Fibroblast of skin of abdomen (primary cell): ENCODE measurements around the gene PEAK1.
"Not testable (repeated sequence)": the region's sequence is repeated elsewhere in the genome, so short reads cannot be mapped to it uniquely, and the experiment has no call there.

Experiments used
- DNase-seq: peaks from one replicate; pipeline ENCODE4 v3.0.0-alpha.2; 2013

PEAK1 gene

GRCh38 chr15:77420610-77421369 lies 886 bp upstream of the PEAK1 start, which contains the start of gene HMG20A:
Gene HMG20A, plus strand, starts transcription at chr15:77420888. Its CDS starts 37,520 bp downstream, at chr15:77458408.
- peak; percentile 86 for DNase-seq

- peak; percentile 78 for DNase-seq
These were observed 703 bp downstream of the PEAK1 start for GRCh38 chr15:77418966-77419835.

GRCh38 chr15:77418391-77418965 lies 1.4 kb downstream of the PEAK1 start:
- DNase-seq = peak; percentile 61

- DNase-seq = peak; percentile 14
These were observed 2.3 kb downstream of the PEAK1 start for GRCh38 chr15:77417602-77418001.

- DNase-seq = no peak
These were observed 3.0 kb downstream of the PEAK1 start for GRCh38 chr15:77416954-77417353.

GRCh38 chr15:77416148-77416455 lies 3.8 kb downstream of the PEAK1 start:
- DNase-seq = peak; percentile 35

GRCh38 chr15:77415450-77416147 lies 4.3 kb downstream of the PEAK1 start:
- DNase-seq = no peak

- no peak for DNase-seq
These were observed 5.0 kb downstream of the PEAK1 start for GRCh38 chr15:77414789-77415442.

- DNase-seq = no peak
These were observed 6.1 kb downstream of the PEAK1 start for GRCh38 chr15:77413699-77414349.

- DNase-seq = no peak
These were observed 6.8 kb downstream of the PEAK1 start for GRCh38 chr15:77412972-77413698.

GRCh38 chr15:77411619-77411976 lies 8.3 kb downstream of the PEAK1 start:
- DNase-seq = no peak

- DNase-seq = no peak
These were observed 8.9 kb downstream of the PEAK1 start for GRCh38 chr15:77410701-77411618.

- DNase-seq = not testable (repeated sequence)
These were observed 9.8 kb downstream of the PEAK1 start for GRCh38 chr15:77410157-77410500.

- DNase-seq = no peak
These were observed 10.4 kb downstream of the PEAK1 start for GRCh38 chr15:77409259-77410156.

GRCh38 chr15:77406846-77407245 lies 13.1 kb downstream of the PEAK1 start:
- DNase-seq = no peak

GRCh38 chr15:77406173-77406759 lies 13.6 kb downstream of the PEAK1 start:
- not testable (repeated sequence) for DNase-seq

- DNase-seq = peak; percentile 81
These were observed 17.0 kb downstream of the PEAK1 start for GRCh38 chr15:77402740-77403379.

- DNase-seq = no peak
These were observed 19.6 kb downstream of the PEAK1 start for GRCh38 chr15:77400258-77400657.
